Uterus (tissue), 4 donors: ENCODE results near the gene KRT8. TPM values are rescaled to one million over a fixed set of nuclear protein-coding genes. Genes with fewer than 3 reads are reported as not detected.

Source experiments
- DNase-seq, 2 donors: peaks; one replicate each; pipeline ENCODE4 v3.0.0-alpha.2; 2019 to 2020
- H3K27ac ChIP-seq, 2 donors: fragments of 200-600 bp; sonication (generic); 1 replicate in 1 of 2; 2 replicates in 1 of 2; pipeline ENCODE4 v1.5.1; 2016 to 2018
- H3K27me3 ChIP-seq, 2 donors: fragments of 200-600 bp; sonication (generic); one replicate each; pipeline ENCODE4 v1.5.1; 2018 to 2019; ENCODE audit warnings: control low read depth in 1 of 2
- H3K36me3 ChIP-seq, 2 donors: fragments of 200-600 bp; sonication (generic); one replicate each; pipeline ENCODE4 v1.5.1; 2019; ENCODE audit warnings: control low read depth in 1 of 2
- H3K4me1 ChIP-seq, 2 donors: fragments of 200-600 bp; sonication (generic); one replicate each; pipeline ENCODE4 v1.5.1; 2018 to 2019; ENCODE audit warnings: control low read depth in 1 of 2
- H3K4me3 ChIP-seq, 2 donors: fragments of 200-600 bp; sonication (generic); 1 replicate in 1 of 2; 2 replicates in 1 of 2; pipeline ENCODE4 v1.5.1; 2018 to 2019; ENCODE audit warnings: mild to moderate bottlenecking in 1 of 2
- H3K9me3 ChIP-seq, 2 donors: fragments of 200-600 bp; sonication (generic); one replicate each; pipeline ENCODE4 v1.5.1; 2019; ENCODE audit warnings: control low read depth in 1 of 2
- CTCF ChIP-seq, 4 experiments: fragments of 200-600 bp in 2 of 4; fragments of 450-650 bp in 2 of 4; sonication (generic) in 2 of 4; IDR thresholded peaks; one replicate each; pipeline ENCODE4 v1.5.1; 2016 to 2019; ENCODE audit warnings: antibody characterized with exemption in 4 of 4, mild to moderate bottlenecking in 2 of 4, moderate library complexity in 1 of 4
- POLR2A ChIP-seq, 2 donors: fragments of 450-650 bp; IDR thresholded peaks; one replicate each; pipeline ENCODE4 v1.6.1; 2016; ENCODE audit warnings: antibody characterized with exemption in 2 of 2, mild to moderate bottlenecking in 1 of 2, moderate library complexity in 1 of 2
- intact Hi-C: fragments of 100-400 bp; cut with DNase I; formaldehyde crosslinking; loops from one replicate; pipeline ENCODE4 v1.15.1; 2023; ENCODE audit warnings: low total_unique reads
- total RNA-seq, 4 donors: library from RNA; depleted of rRNA in 3 of 4; stranded (reverse); fragments of >200 nt in 3 of 4; gene quantifications; one replicate each; pipeline versions ENCODE4 v1.1.0 to v1.2.4, GENCODE V29; 2014 to 2023
- donor health status: DM: yes; HTN: yes; CAD: no.

The KRT8 gene
- total RNA-seq, 4 donors from 2014 or later = 9.1 to 46.2 (median 36.5) TPM

- intact Hi-C loops = no loop called here
- DNase-seq = no peak
- Histone ChIP-seq H3K27me3 (no peaks in the 10 kb centered on the region), H3K4me3 (no peak within 1 kb of the TSS), H3K36me3 (no peaks in the 10 kb centered on the region), H3K27ac (no peak within 1 kb of the TSS), H3K4me1 (no peaks in the 10 kb centered on the region), H3K9me3 (no peaks in the 10 kb centered on the region)
- TF ChIP-seq POLR2A (IDR thresholded peaks at IDR 0.05) (no peak), CTCF (IDR thresholded peaks at IDR 0.05) (no peak)
Observed at GRCh38 chr12:52848661-52849255, 56.1 kb downstream of the KRT8 start, which contains the start of gene KRT78. KRT78 (minus strand) TSS chr12:52848994; CDS start chr12:52848930, 64 bp downstream.

- intact Hi-C loops = no loop called here
- Histone ChIP-seq H3K27me3 (no peaks in the 10 kb centered on the region), H3K36me3 (no peaks in the 10 kb centered on the region), H3K4me1 (no peaks in the 10 kb centered on the region), H3K9me3 (no peaks in the 10 kb centered on the region), H3K4me3 (no peak overlapping the region), H3K27ac (no peak overlapping the region)
- DNase-seq = no peak
- TF ChIP-seq POLR2A (IDR thresholded peaks at IDR 0.05) (no peak), CTCF (IDR thresholded peaks at IDR 0.05) (no peak)
Observed at GRCh38 chr12:52847335-52848102, 57.4 kb downstream of the KRT8 start.

Other genes with a start within 250 kb of the KRT8 start
- gene KRT1, start 224.7 kb downstream of the KRT8 start, total RNA-seq = 1 to 10 TPM in 1 of 4 donors, under 1 TPM in 1, not detected in 2; 0.88 to 1.5 TPM
- gene KRT77, start 201.6 kb downstream of the KRT8 start, total RNA-seq = not detected
- gene KRT76, start 127.7 kb downstream of the KRT8 start, total RNA-seq = not detected
- not detected for gene KRT3, start 109.0 kb downstream of the KRT8 start, total RNA-seq
- not detected for gene KRT4, start 91.0 kb downstream of the KRT8 start, total RNA-seq
- gene KRT79, start 70.8 kb downstream of the KRT8 start, total RNA-seq = not detected
- not detected for gene KRT78, start 56.1 kb downstream of the KRT8 start, total RNA-seq
- gene KRT18, start 44.0 kb upstream of the KRT8 start, total RNA-seq = 10 to 100 TPM in 3 of 4 donors, 1 to 10 TPM in 1; 2.6 to 69.2 (median 17.8) TPM
- 1,000 to 10,000 TPM in 1 of 4 donors, 100 to 1,000 TPM in 3; 388 to 1,076 (median 585) TPM for gene EIF4B, start 101.4 kb upstream of the KRT8 start, total RNA-seq
- gene TNS2, start 145.0 kb upstream of the KRT8 start, total RNA-seq = 100 to 1,000 TPM in 2 of 4 donors, 10 to 100 TPM in 2; 64.0 to 394 (median 112) TPM
- 10 to 100 TPM; 15.9 to 75.5 (median 28.9) TPM for gene SPRYD3, start 174.3 kb upstream of the KRT8 start, total RNA-seq
- gene IGFBP6, start 192.6 kb upstream of the KRT8 start, total RNA-seq = 100 to 1,000 TPM in 3 of 4 donors, 10 to 100 TPM in 1; 48.7 to 762 (median 252) TPM
- under 1 TPM in 1 of 4 donors, not detected in 3; 0.82 TPM for gene SOAT2, start 198.4 kb upstream of the KRT8 start, total RNA-seq